ENCODE measurements around the gene MON1B.
"Not testable (repeated sequence)": the region's sequence is repeated elsewhere in the genome, so short reads cannot be mapped to it uniquely, and the experiment has no call there.

Gene MON1B

GRCh38 chr16:77190478-77191258 lies at the start of gene MON1B:
TSS of gene MON1B (plus strand) at chr16:77191190. CDS start at chr16:77191486, 296 bp downstream.
- peak; percentile 86 to 90 for DNase-seq (ENCODE audit: low read depth in 2 of 2)

- no peak for DNase-seq (ENCODE audit: low read depth in 2 of 2)
These were observed 47.6 kb upstream of the MON1B start for GRCh38 chr16:77143364-77143763.

GRCh38 chr16:77148121-77148520 lies 42.9 kb upstream of the MON1B start:
- no peak for DNase-seq (ENCODE audit: low read depth in 2 of 2)

GRCh38 chr16:77157346-77158058 lies 33.5 kb upstream of the MON1B start:
- DNase-seq (ENCODE audit: low read depth in 2 of 2), result no peak

- no peak for DNase-seq (ENCODE audit: low read depth in 2 of 2)
These were observed 32.7 kb upstream of the MON1B start for GRCh38 chr16:77158293-77158692.

- DNase-seq (ENCODE audit: low read depth in 2 of 2), result no peak
These were observed 26.0 kb upstream of the MON1B start for GRCh38 chr16:77165006-77165405.

GRCh38 chr16:77165536-77166236 lies 25.3 kb upstream of the MON1B start:
- DNase-seq (ENCODE audit: low read depth in 2 of 2), result not testable (repeated sequence)

- DNase-seq (ENCODE audit: low read depth in 2 of 2), result no peak
These were observed 24.3 kb upstream of the MON1B start for GRCh38 chr16:77166726-77167125.

GRCh38 chr16:77168901-77169300 lies 22.1 kb upstream of the MON1B start:
- no peak for DNase-seq (ENCODE audit: low read depth in 2 of 2)

GRCh38 chr16:77169650-77170236 lies 21.2 kb upstream of the MON1B start:
- DNase-seq (ENCODE audit: low read depth in 2 of 2), result no peak

- DNase-seq (ENCODE audit: low read depth in 2 of 2), result no peak
These were observed 20.2 kb upstream of the MON1B start for GRCh38 chr16:77170805-77171204.

- no peak for DNase-seq (ENCODE audit: low read depth in 2 of 2)
These were observed 19.0 kb upstream of the MON1B start for GRCh38 chr16:77171745-77172635.

- DNase-seq (ENCODE audit: low read depth in 2 of 2), result no peak
These were observed 18.0 kb upstream of the MON1B start for GRCh38 chr16:77172951-77173350.

- no peak for DNase-seq (ENCODE audit: low read depth in 2 of 2)
These were observed 7.9 kb upstream of the MON1B start for GRCh38 chr16:77183137-77183536.

- DNase-seq (ENCODE audit: low read depth in 2 of 2), result not testable (repeated sequence)
These were observed 4.7 kb upstream of the MON1B start for GRCh38 chr16:77186298-77186697.

- DNase-seq (ENCODE audit: low read depth in 2 of 2), result no peak
These were observed 856 bp upstream of the MON1B start for GRCh38 chr16:77190190-77190477.

GRCh38 chr16:77191259-77191969 lies 424 bp downstream of the MON1B start:
- DNase-seq (ENCODE audit: low read depth in 2 of 2), result peak in 1 of 2 donors; percentile 17

GRCh38 chr16:77193377-77193776 lies 2.4 kb downstream of the MON1B start:
- no peak for DNase-seq (ENCODE audit: low read depth in 2 of 2)

GRCh38 chr16:77194295-77195231 lies 3.6 kb downstream of the MON1B start:
- DNase-seq (ENCODE audit: low read depth in 2 of 2), result no peak

- no peak for DNase-seq (ENCODE audit: low read depth in 2 of 2)
These were observed 4.4 kb downstream of the MON1B start for GRCh38 chr16:77195411-77195810.
